Activated CD8-positive, alpha-beta T cell treated with anti-CD3 and anti-CD28 coated beads for 36 hours (primary cell): ENCODE data around the gene TGDS. TPM values are rescaled to one million over a fixed set of nuclear protein-coding genes. Genes with fewer than 3 reads are reported as not detected.

ENCODE experiments used
- ATAC-seq: fragments of 200-7000 bp; cut with Tn5 transposase; one replicate; pipeline ENCODE4 v1.10.0; 2021; ENCODE audit warnings: mild to moderate bottlenecking, moderate library complexity
- CTCF ChIA-PET: fragments of 350-600 bp; sonication (Branson Sonifier 250); formaldehyde crosslinking; loops from one replicate; lab custom pipeline; 2021; ENCODE audit warnings: antibody characterized with exemption; lab: Charles Lee
- POLR2A ChIA-PET: fragments of 350-600 bp; sonication (Branson Sonifier 250); formaldehyde crosslinking; loops from one replicate; lab custom pipeline; 2021; ENCODE audit warnings: antibody characterized with exemption; lab: Charles Lee
- DNase-seq: peaks from one replicate; pipeline ENCODE4 v3.0.0-alpha.2; 2020
- H3K27ac Mint-ChIP-seq: one replicate; pipeline ENCODE4 v1.8.0; 2021; ENCODE audit warnings: mild to moderate bottlenecking, mixed read lengths
- H3K27me3 Mint-ChIP-seq: one replicate; pipeline ENCODE4 v1.8.0; 2021; ENCODE audit warnings: mixed read lengths
- H3K36me3 Mint-ChIP-seq: one replicate; pipeline ENCODE4 v1.8.0; 2021; ENCODE audit warnings: low read depth, mixed read lengths
- H3K4me1 Mint-ChIP-seq: one replicate; pipeline ENCODE4 v1.8.0; 2021; ENCODE audit warnings: low read depth, mixed read lengths
- H3K4me3 Mint-ChIP-seq: one replicate; pipeline ENCODE4 v1.8.0; 2021; ENCODE audit warnings: mild to moderate bottlenecking, moderate library complexity, mixed read lengths
- H3K9me3 Mint-ChIP-seq: one replicate; pipeline ENCODE4 v1.8.0; 2021; ENCODE audit warnings: mixed read lengths
- CTCF ChIP-seq: fragments of 200-600 bp; IDR thresholded peaks from one replicate; pipeline ENCODE4 v1.8.0; 2022; ENCODE audit warnings: antibody characterized with exemption, mild to moderate bottlenecking
- intact Hi-C: fragments of 100-400 bp; cut with micrococcal nuclease; formaldehyde crosslinking; loops from one replicate; pipeline ENCODE4 v1.10.0; 2022
- total RNA-seq, 2 experiments: library from RNA; stranded (reverse); gene quantifications; one replicate each; pipeline ENCODE4 v1.2.3, GENCODE V29; 2021

The TGDS gene
- total RNA-seq, 2 experiments from 2014 or later: 24.0 to 27.0 TPM

DNA sequence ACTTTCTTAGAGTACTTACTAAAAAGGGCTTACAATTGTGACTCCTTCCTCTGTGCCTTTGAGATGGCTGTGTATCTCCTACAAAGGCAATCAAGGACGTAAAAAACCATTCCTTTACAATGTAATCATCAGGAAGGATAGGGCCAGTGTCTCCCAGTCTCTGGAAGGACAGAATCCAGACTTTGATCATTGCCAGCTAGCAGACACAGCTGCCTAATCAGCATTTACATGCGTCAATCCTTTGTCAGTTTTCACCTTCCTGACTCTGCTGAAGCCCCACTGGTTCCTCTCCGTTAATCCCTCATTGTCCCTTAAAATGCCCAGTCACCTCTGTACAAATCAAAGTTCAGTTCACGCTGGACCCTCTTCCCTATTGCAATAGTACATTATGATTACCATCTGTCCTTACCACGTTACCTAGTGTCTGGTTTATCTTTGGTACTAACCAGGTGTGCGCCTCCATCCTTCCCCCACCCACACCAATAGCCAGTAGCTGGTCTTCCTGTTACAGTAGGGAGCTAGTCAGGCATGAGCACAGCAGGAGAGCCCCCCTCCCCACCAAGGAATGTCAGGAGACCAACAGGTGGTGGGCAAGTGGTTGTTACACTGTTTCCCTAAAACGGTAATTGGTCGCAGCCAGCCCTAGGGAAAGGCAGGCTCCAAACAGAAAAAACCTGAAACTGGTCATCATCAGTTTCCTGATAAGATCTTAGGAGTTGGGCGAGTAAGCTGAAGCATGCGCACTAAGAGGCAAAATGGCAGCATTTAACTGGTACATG lies 49.7 kb downstream of the TGDS start:
- Mint-ChIP-seq H3K4me3 (no peak overlapping the region), H3K27ac (no peak overlapping the region), H3K27me3 (peaks cover 3% of the 10 kb centered on the region), H3K9me3 (no peaks in the 10 kb centered on the region), H3K36me3 (peaks cover 3% of the 10 kb centered on the region), H3K4me1 (peaks cover 19% of the 10 kb centered on the region)
- intact Hi-C loops: loop anchor here (5.0 kb wide), 2 partner anchors 51 to 109 kb away; partner anchors contain the start of gene TGDS
- ATAC-seq: no peak
- DNase-seq: no peak
- POLR2A ChIA-PET: no interaction called here
- CTCF ChIA-PET: interaction anchor here (1.6 to 2.7 kb wide), 2 partner anchors 71 to 73 kb away, joined by 4 to 7 read pairs; no protein-coding TSS in a partner anchor
- TF ChIP-seq CTCF: no peak

- Mint-ChIP-seq H3K27me3 (peaks cover 3% of the 10 kb centered on the region), H3K9me3 (no peaks in the 10 kb centered on the region), H3K4me1 (peaks cover 15% of the 10 kb centered on the region), H3K4me3 (no peak overlapping the region), H3K27ac (no peak overlapping the region), H3K36me3 (peaks cover 3% of the 10 kb centered on the region)
- no peak for DNase-seq
- intact Hi-C loops: loop anchor here (5.0 kb wide), 2 partner anchors 52 to 108 kb away; partner anchors contain the start of gene TGDS
- ChIA-PET CTCF (interaction anchor here (2.7 kb wide), 1 partner anchor 73 kb away, joined by 7 read pairs; no protein-coding TSS in a partner anchor), POLR2A (interaction anchor here (1.5 kb wide), 1 partner anchor 11 kb away, joined by 5 read pairs; no protein-coding TSS in a partner anchor)
- no peak for ATAC-seq
- no peak for TF ChIP-seq CTCF
Observed at GRCh38 chr13:94544922-94545321, 51.0 kb downstream of the TGDS start.

GRCh38 chr13:94542917-94543316 lies 53.0 kb downstream of the TGDS start:
- intact Hi-C loops: no loop called here
- ChIA-PET POLR2A (no interaction called here), CTCF (no interaction called here)
- Mint-ChIP-seq H3K27me3 (no peaks in the 10 kb centered on the region), H3K27ac (no peak overlapping the region), H3K4me3 (no peak overlapping the region), H3K36me3 (no peaks in the 10 kb centered on the region), H3K9me3 (no peaks in the 10 kb centered on the region), H3K4me1 (peaks cover 6% of the 10 kb centered on the region)
- no peak for TF ChIP-seq CTCF
- no peak for DNase-seq
- ATAC-seq: no peak

- Mint-ChIP-seq H3K27ac (no peak overlapping the region), H3K4me3 (no peak overlapping the region), H3K36me3 (no peaks in the 10 kb centered on the region), H3K27me3 (no peaks in the 10 kb centered on the region), H3K4me1 (peaks cover 11% of the 10 kb centered on the region), H3K9me3 (no peaks in the 10 kb centered on the region)
- ChIA-PET CTCF (interaction anchor here (1.7 kb wide), 1 partner anchor 102 kb away, joined by 6 read pairs; no protein-coding TSS in a partner anchor), POLR2A (no interaction called here)
- ATAC-seq (no peak), DNase-seq (no peak)
- TF ChIP-seq CTCF: no peak
- intact Hi-C loops: no loop called here
Observed at GRCh38 chr13:94537740-94538630, 58.0 kb downstream of the TGDS start.
